Heart right ventricle (tissue), 16 donors: ENCODE measurements around the gene TOP3B. TPM values are rescaled to one million over a fixed set of nuclear protein-coding genes. Genes with fewer than 3 reads are reported as not detected.
A peak's percentile ranks its signal among the peaks of the same experiment; 100 is the strongest.

ENCODE experiments used
- ATAC-seq, 8 donors: fragments of 200-7000 bp; cut with Tn5 transposase; one replicate each; pipeline ENCODE4 v1.9.1; 2020; ENCODE audit warnings: mild to moderate bottlenecking in 8 of 8, moderate library complexity in 8 of 8, moderate number of reproducible peaks in 1 of 8
- DNase-seq, 2 donors: peaks; one replicate each; pipeline ENCODE4 v3.0.0-alpha.2; 2020
- H3K27ac ChIP-seq, 10 donors: fragments of 200-600 bp; sonication (generic) in 2 of 10; one replicate each; pipeline versions ENCODE4 v1.5.0 to v1.8.0; 2020 to 2022; ENCODE audit warnings: mild to moderate bottlenecking in 3 of 10
- H3K27me3 ChIP-seq, 7 donors: fragments of 200-600 bp; one replicate each; pipeline ENCODE4 v1.8.0; 2021 to 2022; ENCODE audit warnings: mild to moderate bottlenecking in 2 of 7
- H3K36me3 ChIP-seq, 9 donors: fragments of 200-600 bp; sonication (generic) in 1 of 9; one replicate each; pipeline versions ENCODE4 v1.5.0 to v1.8.0; 2020 to 2022; ENCODE audit warnings: mild to moderate bottlenecking in 2 of 9
- H3K4me1 ChIP-seq, 9 donors: fragments of 200-600 bp; sonication (generic) in 1 of 9; one replicate each; pipeline versions ENCODE4 v1.5.0 to v1.8.0; 2020 to 2022; ENCODE audit warnings: mild to moderate bottlenecking in 4 of 9
- H3K4me3 ChIP-seq, 10 donors: fragments of 200-600 bp; sonication (generic) in 2 of 10; one replicate each; pipeline versions ENCODE4 v1.5.0 to v1.8.0; 2020 to 2022; ENCODE audit warnings: mild to moderate bottlenecking in 7 of 10, moderate library complexity in 2 of 10
- H3K9me3 ChIP-seq, 11 donors: fragments of 200-600 bp in 10 of 11; sonication (generic) in 2 of 11; one replicate each; pipeline versions ENCODE4 v1.5.0 to v1.8.0; 2013 to 2022; ENCODE audit warnings: mild to moderate bottlenecking in 2 of 11, control low read depth in 1 of 11, moderate library complexity in 1 of 11
- WGBS, 2 donors: extraction: QIAGEN DNeasy Blood & Tissue Kit; methylation state at CpG; one replicate each; pipeline ENCODE4 v1.1.7; 2013; ENCODE audit warnings: inconsistent platforms in 1 of 2; 5-methylcytosine and 5-hydroxymethylcytosine counted together
- intact Hi-C, 10 donors: fragments of 100-400 bp; cut with DNase I; formaldehyde crosslinking; loops; one replicate each; pipeline versions ENCODE4 v1.11.1 to v1.14.2; 2022
- polyA plus RNA-seq, 2 donors: library from polyadenylated mRNA; stranded (reverse); fragments of 200-250 nt; gene quantifications; one replicate each; pipeline ENCODE4 v1.2.3, GENCODE V29; 2013
- total RNA-seq, 10 donors: library from RNA; stranded (reverse); fragmentation: NEBNext Ultra II Directional in 3 of 10; extraction: Animal tissue kit (Norgen Biotek cat#: 25700) in 3 of 10; gene quantifications; one replicate each; pipeline versions ENCODE4 v1.2.1 to v1.2.4, GENCODE V29; 2021 to 2023
- TF ChIP-seq, protein P1 (sequence below), 9 donors: fragments of 200-600 bp; sonication (generic) in 2 of 9; IDR thresholded peaks; one replicate each; pipeline versions ENCODE4 v1.5.0 to v1.8.0; 2021 to 2022; ENCODE audit warnings: antibody characterized with exemption in 9 of 9, mild to moderate bottlenecking in 5 of 9, moderate library complexity in 1 of 9
- donor health status: Arrhythmogenic right ventricular cardiomyopathy.
- donor health status: ischemic (EF 13 %, LVEDD 7.1; RV severe dilation, severe dysfunction).
- donor health status: healthy with polysubstance abuse.
- donor health status: DM: no; HTN: yes; CAD: no.
- donor health status: DM: no; HTN: no; CAD: no.
- donor health status: ischemic (EF 25% LVEDD 6.9; RV normal size, moderate dysfunction).
- donor health status: ischemic (EF 25% LVEDD 5.7; RV mildly dilated, moderate dysfunction).
- donor health status: healthy.
- donor health status: DM: yes; HTN: yes; CAD: no.
- donor health status: Ischemic cardiomyopathy.
- donor health status: ischemic (EF 35%, LVEDD 5.7; RV mildly dilated, moderate dysfunction).
- donor health status: nonischemic (EF 11% LVEDD 7.7; RV severe dilation, severe dysfunction).
- donor health status: DM: yes; HTN: yes; CAD: no.
- donor health status: PGD.
- donor health status: ischemic (EF 29% LVEDD 5.4; RV normal size, mild dysfunction).
- donor health status: nonischemic (EF 23%, LVEDD 6.1; RV moderate dilation, normal function).

TOP3B gene
- total and polyA plus RNA-seq, 12 donors: 7.8 to 20.0 (median 10.8) TPM

DNA sequence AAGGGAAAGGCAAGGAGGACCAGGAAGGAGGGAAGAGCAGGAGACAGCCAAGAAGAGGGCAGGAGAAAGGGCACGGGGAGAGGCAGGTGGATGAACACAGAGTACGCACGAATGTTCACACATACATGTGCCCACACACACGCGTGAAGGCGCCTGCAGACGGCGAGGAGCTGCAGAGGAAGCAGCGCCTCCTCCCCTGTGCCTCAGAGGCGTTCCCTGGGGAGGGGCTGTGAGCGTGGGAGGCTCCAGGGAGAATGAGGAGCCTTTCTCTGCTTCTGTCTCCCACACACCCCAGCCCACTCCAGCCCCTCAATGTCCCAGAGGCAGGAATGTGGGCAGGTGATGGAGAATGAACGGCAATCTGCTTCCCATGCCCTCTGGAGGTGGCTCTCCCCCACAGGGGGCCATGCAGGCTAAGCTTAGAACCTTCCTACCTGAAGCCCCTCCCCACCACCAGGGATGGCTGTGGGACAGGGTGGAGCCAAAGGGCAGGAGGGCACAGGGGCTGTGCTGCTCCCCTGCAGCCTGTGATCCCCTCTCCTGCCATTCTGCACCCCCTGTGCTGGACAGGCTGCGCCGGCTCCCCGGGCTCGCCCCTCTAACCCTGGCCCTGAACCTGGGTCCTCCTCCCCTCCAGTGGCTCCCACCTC lies 55.3 kb downstream of the TOP3B start:
- H3K4me1 ChIP-seq: peaks cover 0 to 10% (median 0%) of the 10 kb centered on the region in 9 donors
- TF ChIP-seq, protein P1, sequence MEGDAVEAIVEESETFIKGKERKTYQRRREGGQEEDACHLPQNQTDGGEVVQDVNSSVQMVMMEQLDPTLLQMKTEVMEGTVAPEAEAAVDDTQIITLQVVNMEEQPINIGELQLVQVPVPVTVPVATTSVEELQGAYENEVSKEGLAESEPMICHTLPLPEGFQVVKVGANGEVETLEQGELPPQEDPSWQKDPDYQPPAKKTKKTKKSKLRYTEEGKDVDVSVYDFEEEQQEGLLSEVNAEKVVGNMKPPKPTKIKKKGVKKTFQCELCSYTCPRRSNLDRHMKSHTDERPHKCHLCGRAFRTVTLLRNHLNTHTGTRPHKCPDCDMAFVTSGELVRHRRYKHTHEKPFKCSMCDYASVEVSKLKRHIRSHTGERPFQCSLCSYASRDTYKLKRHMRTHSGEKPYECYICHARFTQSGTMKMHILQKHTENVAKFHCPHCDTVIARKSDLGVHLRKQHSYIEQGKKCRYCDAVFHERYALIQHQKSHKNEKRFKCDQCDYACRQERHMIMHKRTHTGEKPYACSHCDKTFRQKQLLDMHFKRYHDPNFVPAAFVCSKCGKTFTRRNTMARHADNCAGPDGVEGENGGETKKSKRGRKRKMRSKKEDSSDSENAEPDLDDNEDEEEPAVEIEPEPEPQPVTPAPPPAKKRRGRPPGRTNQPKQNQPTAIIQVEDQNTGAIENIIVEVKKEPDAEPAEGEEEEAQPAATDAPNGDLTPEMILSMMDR (IDR thresholded peaks at IDR 0.05): no peak
- no peak for DNase-seq
- no peaks in the 10 kb centered on the region for H3K27me3 ChIP-seq
- intact Hi-C loops: no loop called here
- ATAC-seq: peak in 2 of 8 donors; percentile 5 to 9
- peaks cover 0 to 99% (median 53%) of the 10 kb centered on the region in 9 donors for H3K36me3 ChIP-seq
- WGBS, 2 donors: 78 to 82% methylated on average over 16 of the region's 16 CpGs
- H3K9me3 ChIP-seq: no peaks in the 10 kb centered on the region
- no peak overlapping the region for H3K4me3 ChIP-seq
- H3K27ac ChIP-seq: no peak overlapping the region

GRCh38 chr22:21926728-21927127 lies 55.9 kb downstream of the TOP3B start:
- 89 to 94% methylated on average over 4 of the region's 4 CpGs for WGBS, 2 donors
- DNase-seq (no peak), ATAC-seq (peak in 1 of 8 donors; percentile 3)
- Histone ChIP-seq H3K27ac (no peak overlapping the region), H3K4me3 (no peak overlapping the region), H3K4me1 (peaks cover 0 to 10% (median 0%) of the 10 kb centered on the region in 9 donors), H3K36me3 (peaks cover 0 to 99% (median 51%) of the 10 kb centered on the region in 9 donors), H3K9me3 (no peaks in the 10 kb centered on the region), H3K27me3 (no peaks in the 10 kb centered on the region)
- TF ChIP-seq, protein P1 (IDR thresholded peaks at IDR 0.05): no peak
- intact Hi-C loops: no loop called here

DNA sequence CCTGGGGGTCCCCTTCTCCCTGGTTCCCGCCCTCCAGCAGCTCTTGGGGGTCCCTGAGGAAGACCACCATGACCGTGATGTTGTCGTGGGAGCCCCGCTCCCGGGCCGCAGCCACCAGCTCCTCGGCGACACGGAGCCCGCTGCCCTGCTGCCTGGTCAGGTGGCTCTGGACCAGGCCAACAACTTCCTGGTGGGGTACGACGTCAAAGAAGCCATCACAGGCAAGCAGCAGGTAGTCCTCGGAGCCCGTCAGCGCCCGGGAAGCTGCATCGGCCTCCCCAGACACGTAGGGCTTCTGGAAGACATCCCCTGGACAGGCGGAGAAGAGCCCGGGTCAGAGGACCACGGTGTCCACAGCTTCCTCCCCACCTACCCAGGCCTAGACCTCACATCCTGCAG lies 59.4 kb downstream of the TOP3B start:
- no peak for DNase-seq
- Histone ChIP-seq H3K27ac (no peak overlapping the region), H3K9me3 (no peaks in the 10 kb centered on the region), H3K27me3 (no peaks in the 10 kb centered on the region), H3K36me3 (peaks cover 0 to 94% (median 29%) of the 10 kb centered on the region in 9 donors), H3K4me1 (peaks cover 0 to 7% (median 0%) of the 10 kb centered on the region in 9 donors), H3K4me3 (no peak overlapping the region)
- WGBS, 2 donors: 94 to 95% methylated on average over 21 of the region's 21 CpGs
- no peak for ATAC-seq
- intact Hi-C loops: no loop called here
- TF ChIP-seq, protein P1 (IDR thresholded peaks at IDR 0.05): no peak

DNA sequence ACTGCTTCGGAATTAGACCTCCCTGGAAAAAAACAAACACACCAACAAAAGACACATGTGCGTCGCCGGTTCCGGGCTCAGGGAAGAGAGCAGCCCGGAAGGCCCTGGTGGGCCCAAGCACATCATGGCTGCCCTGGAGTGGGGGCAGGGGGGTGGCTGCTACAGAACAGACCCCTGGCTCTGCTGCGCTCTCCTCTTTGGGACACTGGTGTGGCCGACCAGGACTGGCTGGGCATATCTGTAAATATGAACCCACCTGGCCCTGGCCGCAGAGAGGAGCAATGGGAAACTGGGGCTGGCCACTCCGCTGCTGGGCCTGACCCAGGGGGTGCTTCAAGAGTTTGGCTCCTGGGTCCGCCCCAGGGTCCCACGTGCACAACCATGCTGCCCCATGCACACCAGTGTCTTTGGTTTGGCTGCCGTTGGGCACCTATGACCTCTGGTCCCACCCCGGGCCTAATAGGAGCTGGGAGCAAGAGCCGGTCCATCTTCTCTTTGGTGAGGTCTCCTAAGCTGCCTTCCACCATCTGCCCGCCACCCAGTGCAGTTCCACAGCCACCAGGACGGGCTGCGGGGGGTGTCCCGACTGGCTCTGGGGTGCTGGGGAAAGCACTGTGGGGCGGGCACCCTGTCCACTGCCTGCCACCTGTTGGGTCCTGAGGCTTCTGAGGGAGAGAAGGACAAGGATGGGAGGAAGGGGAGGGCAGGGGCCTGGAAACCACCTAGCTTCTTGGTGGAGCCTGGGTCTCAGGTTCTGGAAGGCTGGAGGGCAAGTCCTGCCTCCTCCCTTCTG lies 60.0 kb downstream of the TOP3B start:
- WGBS, 2 donors: 91 to 93% methylated on average over 20 of the region's 20 CpGs
- TF ChIP-seq, protein P1 (IDR thresholded peaks at IDR 0.05): no peak
- no peak overlapping the region for H3K27ac ChIP-seq
- no peaks in the 10 kb centered on the region for H3K27me3 ChIP-seq
- H3K4me3 ChIP-seq: no peak overlapping the region
- peaks cover 0 to 89% (median 29%) of the 10 kb centered on the region in 9 donors for H3K36me3 ChIP-seq
- intact Hi-C loops: no loop called here
- no peaks in the 10 kb centered on the region for H3K9me3 ChIP-seq
- no peak for DNase-seq
- peaks cover 0 to 6% (median 2%) of the 10 kb centered on the region in 9 donors for H3K4me1 ChIP-seq
- ATAC-seq: no peak
